H1 (cell line): Measurements from ENCODE around the gene MSH4. TPM values are rescaled to one million over a fixed set of nuclear protein-coding genes. Genes with fewer than 3 reads are reported as not detected.
"Not testable (repeated sequence)": the region's sequence is repeated elsewhere in the genome, so short reads cannot be mapped to it uniquely, and the experiment has no call there.

ENCODE experiments used
- CTCF ChIA-PET: fragments of 300-600 bp; sonication (Branson Sonifier 250); formaldehyde crosslinking; loops from one replicate; lab custom pipeline; 2021; ENCODE audit not compliant: partially characterized antibody; lab: Charles Lee
- POLR2A ChIA-PET: fragments of 300-600 bp; sonication (Branson Sonifier 250); formaldehyde crosslinking; loops from one replicate; lab custom pipeline; 2021; ENCODE audit warnings: inconsistent platforms; ENCODE audit not compliant: partially characterized antibody; lab: Charles Lee
- DNase-seq, 2 experiments: peaks; one replicate each; pipeline versions ENCODE4 v3.0.0 to v3.0.0-alpha.2; 2010 to 2022; ENCODE audit warnings: low spot score in 2 of 2, low read depth in 1 of 2, mixed read lengths in 1 of 2
- FAIRE-seq: peaks from 2 replicates; lab custom pipeline; 2011; peaks lifted over from hg19 to GRCh38; lab: Jason Lieb, UNC
- H2AFZ ChIP-seq: 2 replicates; pipeline ENCODE4 v1.8.1; 2012; ENCODE audit warnings: low read length, inconsistent platforms
- H2AK5ac ChIP-seq: 2 replicates; pipeline ENCODE4 v1.6.1; 2013; ENCODE audit warnings: low read depth, low read length
- H2BK120ac ChIP-seq: replicated peaks from 2 replicates; pipeline ENCODE3; 2013; ENCODE audit warnings: low read depth, low read length, inconsistent platforms
- H2BK12ac ChIP-seq: 2 replicates; pipeline ENCODE4 v1.6.1; 2013; ENCODE audit warnings: low read depth, low read length
- H2BK15ac ChIP-seq: 2 replicates; pipeline ENCODE4 v1.6.1; 2013; ENCODE audit warnings: low read length
- H2BK20ac ChIP-seq: 2 replicates; pipeline ENCODE4 v1.6.1; 2013; ENCODE audit warnings: low read length
- H2BK5ac ChIP-seq: 2 replicates; pipeline ENCODE4 v1.6.1; 2013; ENCODE audit warnings: low read depth, low read length
- H3K14ac ChIP-seq: 2 replicates; pipeline ENCODE4 v1.6.1; 2013; ENCODE audit warnings: inconsistent platforms; ENCODE audit not compliant: insufficient read length
- H3K18ac ChIP-seq: 2 replicates; pipeline ENCODE4 v1.6.1; 2013; ENCODE audit warnings: low read length; ENCODE audit errors: extremely low read depth
- H3K23ac ChIP-seq: 2 replicates; pipeline ENCODE4 v1.6.1; 2013; ENCODE audit warnings: inconsistent platforms; ENCODE audit not compliant: insufficient read length
- H3K23me2 ChIP-seq: 2 replicates; pipeline ENCODE4 v1.6.1; 2013; ENCODE audit warnings: low read depth, low read length
- H3K27ac ChIP-seq: 2 replicates; pipeline ENCODE4 v1.6.1; 2011; ENCODE audit warnings: low read depth, low read length, inconsistent platforms
- H3K27me3 ChIP-seq, 4 experiments: replicated peaks in 1 of 4; 1 replicate in 1 of 4; 2 replicates in 3 of 4; pipeline versions ENCODE4 v1.6.1 to v1.8.1; 2011 to 2013; ENCODE audit warnings: low read length in 3 of 4, mild to moderate bottlenecking in 3 of 4, inconsistent platforms in 2 of 4, mixed read lengths in 2 of 4, moderate library complexity in 1 of 4; ENCODE audit not compliant: control insufficient read depth in 3 of 4, insufficient read depth in 3 of 4; ENCODE audit errors: extremely low read depth in 1 of 4
- H3K36me3 ChIP-seq, 4 experiments: 2 replicates each; pipeline versions ENCODE4 v1.6.1 to v1.8.1; 2011 to 2013; ENCODE audit warnings: mild to moderate bottlenecking in 4 of 4, low read length in 3 of 4, moderate library complexity in 2 of 4, control low read depth in 1 of 4, inconsistent platforms in 1 of 4; ENCODE audit not compliant: insufficient read depth in 4 of 4, control insufficient read depth in 2 of 4
- H3K4ac ChIP-seq: replicated peaks from 2 replicates; pipeline ENCODE3; 2013; ENCODE audit warnings: low read length, low read depth, mixed read lengths, inconsistent platforms; ENCODE audit not compliant: insufficient read length
- H3K4me1 ChIP-seq, 4 experiments: replicated peaks in 1 of 4; 1 replicate in 1 of 4; 2 replicates in 3 of 4; pipeline versions ENCODE4 v1.6.1 to v1.8.1; 2011 to 2013; ENCODE audit warnings: low read length in 3 of 4, inconsistent platforms in 2 of 4, mixed read lengths in 1 of 4; ENCODE audit not compliant: insufficient read depth in 4 of 4, control insufficient read depth in 3 of 4
- H3K4me2 ChIP-seq, 2 experiments: 2 replicates each; pipeline versions ENCODE4 v1.6.1 to v1.8.1; 2011 to 2013; ENCODE audit warnings: low read depth in 2 of 2, low read length in 2 of 2, control low read depth in 1 of 2, inconsistent platforms in 1 of 2, mild to moderate bottlenecking in 1 of 2; ENCODE audit not compliant: insufficient read depth in 1 of 2
- H3K4me3 ChIP-seq, 4 experiments: fragments of 200-600, 300-600 bp in 1 of 4; sonication (generic), shearing (Covaris generic), sonication (Bioruptor Twin) in 1 of 4; 2 replicates each; pipeline versions ENCODE4 v1.5.1 to v1.8.1; 2011 to 2016; ENCODE audit warnings: low read length in 4 of 4, low read depth in 3 of 4, control low read depth in 2 of 4, inconsistent platforms in 2 of 4, mild to moderate bottlenecking in 2 of 4, mixed read lengths in 1 of 4, moderate library complexity in 1 of 4; ENCODE audit not compliant: insufficient read depth in 2 of 4; ENCODE audit errors: extremely low read depth in 1 of 4
- H3K56ac ChIP-seq: replicated peaks from 2 replicates; pipeline ENCODE3; 2013; ENCODE audit warnings: low read depth, mild to moderate bottlenecking, mixed read lengths, low read length, inconsistent platforms; ENCODE audit not compliant: insufficient read length
- H3K79me1 ChIP-seq: 2 replicates; pipeline ENCODE4 v1.6.1; 2013; ENCODE audit warnings: low read depth, low read length, control low read depth
- H3K79me2 ChIP-seq, 2 experiments: 2 replicates each; pipeline versions ENCODE4 v1.6.1 to v1.8.1; 2012 to 2013; ENCODE audit warnings: low read length in 2 of 2, mild to moderate bottlenecking in 2 of 2, inconsistent platforms in 1 of 2; ENCODE audit not compliant: insufficient read depth in 2 of 2, control insufficient read depth in 1 of 2
- H3K9ac ChIP-seq, 4 experiments: replicated peaks in 1 of 4; 1 replicate in 1 of 4; 2 replicates in 3 of 4; pipeline versions ENCODE4 v1.6.1 to v1.8.1; 2011 to 2013; ENCODE audit warnings: low read depth in 3 of 4, low read length in 3 of 4, control low read depth in 2 of 4, mild to moderate bottlenecking in 2 of 4, moderate library complexity in 2 of 4, inconsistent platforms in 1 of 4; ENCODE audit errors: extremely low read depth in 1 of 4
- H3K9me3 ChIP-seq, 2 experiments: 2 replicates each; pipeline versions ENCODE4 v1.6.1 to v1.8.1; 2012 to 2013; ENCODE audit warnings: mild to moderate bottlenecking in 2 of 2, moderate library complexity in 2 of 2, control low read depth in 1 of 2, inconsistent platforms in 1 of 2, low read depth in 1 of 2, low read length in 1 of 2, mixed read lengths in 1 of 2; ENCODE audit not compliant: insufficient read depth in 2 of 2
- H4K20me1 ChIP-seq, 2 experiments: replicated peaks in 1 of 2; 2 replicates each; pipeline versions ENCODE3 to v1.8.1; 2011 to 2013; ENCODE audit warnings: inconsistent platforms in 2 of 2, low read length in 2 of 2, mild to moderate bottlenecking in 1 of 2; ENCODE audit not compliant: insufficient read depth in 2 of 2, control insufficient read depth in 1 of 2
- H4K5ac ChIP-seq: 2 replicates; pipeline ENCODE4 v1.6.1; 2013; ENCODE audit warnings: low read length, low read depth, mixed read lengths, inconsistent platforms; ENCODE audit not compliant: insufficient read length
- H4K8ac ChIP-seq: 2 replicates; pipeline ENCODE4 v1.8.0; 2013; ENCODE audit warnings: mild to moderate bottlenecking, moderate library complexity, low read length, inconsistent platforms; ENCODE audit not compliant: insufficient read depth; ENCODE audit errors: extremely low read depth
- H4K91ac ChIP-seq: replicated peaks from 2 replicates; pipeline ENCODE3; 2013; ENCODE audit warnings: low read length, mixed read lengths, inconsistent platforms; ENCODE audit not compliant: insufficient read length
- WGBS, 2 experiments: shearing (Covaris generic) in 1 of 2; methylation state at CpG; one replicate each; pipeline versions ENCODE4 v1.1.6 to v1.1.7; 2013 to 2015; ENCODE audit warnings: low lambda C conversion rate in 2 of 2, mixed read lengths in 2 of 2, inconsistent platforms in 1 of 2, low coverage in 1 of 2, missing lambda C conversion rate in 1 of 2; ENCODE audit not compliant: insufficient replicate concordance in 2 of 2, insufficient coverage in 1 of 2, insufficient read length in 1 of 2; ENCODE audit errors: extremely low coverage in 1 of 2, missing lambda C conversion rate in 1 of 2; 5-methylcytosine and 5-hydroxymethylcytosine counted together
- polyA plus RNA-seq, 7 experiments: library from polyadenylated mRNA; depleted of rRNA in 3 of 7; stranded (reverse) in 5 of 7; unstranded in 2 of 7; fragments of >200 nt in 5 of 7; fragments of 200-250 nt in 2 of 7; gene quantifications; 1 replicate in 5 of 7; 2 replicates in 1 of 7; 4 replicates in 1 of 7; pipeline versions ENCODE4 v1.2.1 to v1.2.3, GENCODE V29; 2011 to 2013; ENCODE audit warnings: missing spikeins in 2 of 7, mixed read lengths in 2 of 7
- total RNA-seq: library from RNA; stranded (reverse); fragmentation: NEBNext Ultra II Directional; extraction: Animal tissue kit (Norgen Biotek cat#: 25700); gene quantifications from 2 replicates; pipeline ENCODE4 v1.2.1, GENCODE V29; 2021

Gene MSH4
- total and polyA plus RNA-seq, 2 of the 8 experiments (the other 6 are each of a cell fraction or from before 2014, with no cell fraction given): 0.03 to 0.22 TPM

GRCh38 chr1:75810113-75810512, 13.4 kb downstream of the MSH4 start:
- H3K79me1 ChIP-seq, H4K91ac ChIP-seq, H3K36me3 ChIP-seq, H3K23me2 ChIP-seq, H3K27ac ChIP-seq, H2BK20ac ChIP-seq, FAIRE-seq, H3K4me1 ChIP-seq, POLR2A ChIA-PET, H3K4me3 ChIP-seq, DNase-seq, H3K23ac ChIP-seq, H2BK15ac ChIP-seq, H2AK5ac ChIP-seq, H3K4me2 ChIP-seq, H3K18ac ChIP-seq, H2BK12ac ChIP-seq, H2BK5ac ChIP-seq, H2BK120ac ChIP-seq, H3K9me3 ChIP-seq, H3K27me3 ChIP-seq, H3K4ac ChIP-seq, H4K20me1 ChIP-seq, H2AFZ ChIP-seq, H4K8ac ChIP-seq, H3K9ac ChIP-seq, H3K14ac ChIP-seq, H4K5ac ChIP-seq, H3K56ac ChIP-seq, H3K79me2 ChIP-seq: not testable (repeated sequence)
- CTCF ChIA-PET: interaction anchor here (0.7 kb wide), 1 partner anchor 125 kb away, joined by 3 read pairs; no protein-coding TSS in a partner anchor
- 90% methylated on average over 2 of the region's 3 CpGs; no CpG with 5 or more reads in 1 of the 2 experiments for WGBS, 2 experiments
